ACHN (cell line): ENCODE data around the gene OTOS.

Source experiments
- DNase-seq: peaks from one replicate; pipeline ENCODE4 v3.0.0-alpha.2; 2015
- in situ Hi-C: cut with HindIII; loops from 2 replicates; pipeline ENCODE4 v1.10.0; 2017; ENCODE audit warnings: low sequenced_read_pairs, low pct_ligation_motif_present, low pct_unique_long_range_greater_than_20kb

Gene OTOS

GRCh38 chr2:240155745-240156390 lies 15.4 kb upstream of the OTOS start:
- in situ Hi-C loops, result no loop called here
- no peak for DNase-seq

- in situ Hi-C loops, result no loop called here
- no peak for DNase-seq
Measured at GRCh38 chr2:240155048-240155744, 14.7 kb upstream of the OTOS start.

DNA sequence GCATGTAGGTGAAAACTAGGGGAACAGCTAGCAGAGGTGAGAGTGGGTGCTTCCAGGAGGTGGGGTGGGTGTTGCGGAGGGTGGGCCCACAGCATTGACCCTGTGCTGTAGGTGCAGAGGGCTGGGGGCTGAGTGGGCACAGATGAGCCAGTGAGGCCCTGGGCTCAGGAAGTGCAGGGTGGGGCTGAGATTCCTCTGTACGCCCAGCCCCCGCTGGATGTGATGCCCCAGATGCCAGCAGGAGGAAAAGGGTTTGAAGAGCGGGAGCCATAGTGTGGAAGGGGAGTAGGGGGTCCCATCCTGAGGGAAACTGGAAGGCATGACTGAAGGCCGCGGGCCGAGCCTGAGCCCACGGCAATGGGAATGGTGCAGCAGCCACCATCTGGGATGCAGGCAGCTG lies 14.1 kb upstream of the OTOS start:
- in situ Hi-C loops, result no loop called here
- no peak for DNase-seq

- DNase-seq, result no peak
- in situ Hi-C loops, result no loop called here
Measured at GRCh38 chr2:240153418-240153817, 13.0 kb upstream of the OTOS start.

DNA sequence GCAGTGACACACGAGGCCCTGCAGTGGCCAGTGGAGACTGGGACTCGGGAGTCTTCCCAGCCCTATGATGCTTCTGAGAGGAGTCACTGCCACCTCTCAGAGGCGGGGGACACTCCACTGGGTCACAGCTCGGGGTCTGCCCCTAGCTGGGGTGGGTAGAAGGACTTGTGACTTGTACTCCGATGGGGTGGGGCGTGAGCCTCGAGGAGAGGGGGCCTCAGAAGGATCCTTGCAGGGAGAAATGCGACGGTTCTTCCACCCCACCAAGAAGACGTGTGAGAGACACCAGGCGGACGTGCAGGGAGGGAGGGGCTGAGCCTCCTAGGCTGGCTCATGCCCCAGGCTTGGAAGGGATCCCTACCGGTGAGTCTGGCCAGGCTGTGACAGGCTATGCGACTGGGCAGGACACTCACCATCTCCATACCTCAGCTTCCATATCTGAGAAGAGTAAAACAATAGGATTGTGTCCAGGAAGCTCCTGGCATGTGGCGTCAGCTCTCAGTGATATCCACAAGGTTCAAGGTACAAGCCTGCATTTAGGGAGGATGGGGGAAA lies 11.1 kb upstream of the OTOS start:
- DNase-seq, result no peak
- in situ Hi-C loops, result no loop called here

GRCh38 chr2:240149943-240150784 lies 9.7 kb upstream of the OTOS start:
- in situ Hi-C loops, result no loop called here
- DNase-seq, result peak; percentile 37

DNA sequence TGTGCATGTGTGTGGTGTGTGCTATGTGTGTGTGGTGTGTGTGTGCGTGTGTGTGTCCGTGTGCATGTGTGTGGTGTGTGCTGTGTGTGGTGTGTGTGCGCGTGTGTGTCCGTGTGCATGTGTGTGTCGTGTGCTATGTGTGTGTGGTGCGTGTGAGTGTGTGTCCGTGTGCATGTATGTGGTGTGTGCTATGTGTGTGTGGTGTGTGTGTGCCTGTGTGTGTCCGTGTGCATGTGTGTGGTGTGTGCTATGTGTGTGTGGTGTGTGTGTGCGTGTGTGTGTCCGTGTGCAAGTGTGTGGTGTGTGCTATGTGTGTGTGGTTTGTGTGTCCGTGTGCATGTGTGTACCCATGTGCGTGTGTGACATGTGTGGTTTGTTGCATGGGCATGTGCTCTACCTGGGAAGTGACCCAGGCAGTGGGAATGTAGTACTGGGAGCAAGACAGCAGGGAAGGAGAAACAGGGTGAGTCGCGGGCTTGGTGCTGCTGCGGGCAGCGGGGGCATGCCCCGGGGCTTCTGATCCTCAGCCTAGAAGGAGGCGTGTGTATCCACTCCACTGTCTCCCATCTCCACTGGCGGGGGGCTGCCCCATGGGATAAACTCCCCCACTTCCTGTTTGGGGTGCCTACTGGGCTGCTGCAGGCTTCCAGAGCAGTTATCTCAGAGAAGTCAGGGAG lies 7.6 kb upstream of the OTOS start:
- in situ Hi-C loops, result no loop called here
- no peak for DNase-seq

DNA sequence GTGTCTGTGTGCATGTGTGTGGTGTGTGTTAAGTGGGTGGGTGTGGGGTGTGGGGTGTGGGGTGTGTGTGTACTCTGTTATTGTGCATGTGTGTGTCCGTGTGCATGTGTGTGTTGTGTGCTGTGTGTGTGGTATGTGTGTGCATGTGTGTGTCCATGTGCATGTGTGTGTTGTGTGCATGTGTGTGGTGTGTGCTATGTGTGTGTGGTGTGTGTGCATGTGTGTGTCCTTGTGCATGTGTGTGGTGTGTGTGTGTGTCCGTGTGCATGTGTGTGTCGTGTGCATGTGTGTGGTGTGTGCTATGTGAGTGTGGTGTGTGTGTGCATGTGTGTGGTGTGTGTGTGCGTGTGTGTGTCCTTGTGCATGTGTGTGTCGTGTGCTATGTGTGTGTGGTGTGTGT lies 6.9 kb upstream of the OTOS start:
- in situ Hi-C loops, result no loop called here
- DNase-seq, result no peak

DNA sequence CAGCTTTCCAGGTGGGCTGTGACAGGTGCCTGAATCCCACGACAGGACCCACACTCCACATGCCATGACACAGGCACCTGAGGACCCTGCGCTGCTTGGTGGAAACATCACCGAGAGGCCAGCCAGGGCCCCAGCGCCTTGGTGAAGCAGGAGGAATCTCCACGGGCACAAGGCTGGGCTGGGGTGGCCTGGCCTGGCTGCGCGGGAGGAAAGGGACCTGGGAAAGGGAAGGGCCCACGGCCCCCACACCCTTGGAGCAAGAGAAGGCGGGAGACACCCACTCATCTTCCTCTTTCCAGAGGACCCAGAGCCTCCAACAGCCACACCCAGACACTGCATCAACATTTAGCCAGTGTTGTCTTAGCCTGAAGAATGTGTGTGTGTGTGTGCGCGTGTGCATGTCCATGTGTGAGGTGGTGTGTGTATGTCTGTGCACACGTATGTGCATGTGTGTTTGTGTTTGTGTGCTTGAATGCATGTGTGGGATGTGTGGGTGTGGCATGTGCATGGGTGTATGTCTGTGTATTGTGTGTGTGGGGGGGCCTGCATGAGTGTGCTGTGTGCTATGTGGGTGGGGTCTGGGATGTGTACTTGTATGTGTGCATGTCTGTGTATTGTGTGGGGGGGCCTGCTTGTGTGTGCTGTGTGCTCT lies 6.3 kb upstream of the OTOS start:
- in situ Hi-C loops, result no loop called here
- DNase-seq, result no peak

GRCh38 chr2:240146141-240146561 lies 5.7 kb upstream of the OTOS start:
- no peak for DNase-seq
- in situ Hi-C loops, result no loop called here

DNA sequence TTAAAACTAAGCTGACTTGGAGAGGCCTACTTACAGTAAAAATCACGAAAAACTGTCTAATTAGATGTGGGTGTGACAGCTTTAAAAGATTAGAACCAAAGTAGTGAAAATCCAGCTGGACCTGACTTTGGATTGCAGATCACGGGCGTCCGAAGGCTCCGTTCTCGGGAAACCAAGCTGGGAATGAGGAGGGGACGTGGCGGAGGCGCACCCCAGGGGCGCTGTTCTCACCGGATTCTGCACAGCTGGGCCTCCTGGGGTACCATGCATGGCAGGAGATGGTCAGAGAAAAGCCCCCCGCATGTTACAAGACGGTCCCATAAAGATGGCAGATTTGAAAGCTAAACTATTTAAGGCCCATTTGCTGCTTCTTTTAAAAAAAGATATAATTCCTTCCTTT lies 5.0 kb upstream of the OTOS start:
- in situ Hi-C loops, result no loop called here
- DNase-seq, result no peak

DNA sequence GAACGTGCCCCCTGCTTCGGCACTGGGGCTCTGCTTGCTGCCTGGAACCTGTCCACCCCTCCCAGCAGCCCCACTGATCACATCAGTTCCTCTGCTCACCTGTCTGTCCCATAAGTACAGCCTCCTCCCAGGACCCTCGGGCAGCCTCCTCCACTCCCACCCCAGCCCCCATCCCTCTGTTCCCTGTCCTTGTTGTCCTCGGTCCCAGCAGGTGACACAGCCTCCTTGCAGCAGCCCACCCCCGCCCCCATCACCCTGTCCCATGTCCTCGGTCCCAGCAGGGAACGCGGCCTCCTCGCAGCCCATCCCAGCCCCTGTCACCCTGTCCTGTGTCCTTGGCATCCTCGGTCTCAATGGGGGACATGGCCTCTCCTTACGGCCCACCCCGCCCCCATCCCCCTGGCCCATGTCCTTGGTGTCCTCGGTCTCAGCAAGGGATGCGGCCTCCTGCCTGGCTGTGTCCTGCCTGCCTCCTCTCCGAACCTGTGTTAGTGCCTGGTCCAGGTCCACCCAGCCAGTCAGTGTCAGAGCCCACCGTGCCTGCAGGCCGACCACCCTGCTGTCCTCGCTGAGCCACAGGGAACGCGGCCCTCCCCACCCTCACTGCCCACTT lies 4.3 kb upstream of the OTOS start:
- no peak for DNase-seq
- in situ Hi-C loops, result no loop called here

- peak; percentile 53 for DNase-seq
- in situ Hi-C loops, result no loop called here
Measured at GRCh38 chr2:240143801-240144648, 3.6 kb upstream of the OTOS start.

DNA sequence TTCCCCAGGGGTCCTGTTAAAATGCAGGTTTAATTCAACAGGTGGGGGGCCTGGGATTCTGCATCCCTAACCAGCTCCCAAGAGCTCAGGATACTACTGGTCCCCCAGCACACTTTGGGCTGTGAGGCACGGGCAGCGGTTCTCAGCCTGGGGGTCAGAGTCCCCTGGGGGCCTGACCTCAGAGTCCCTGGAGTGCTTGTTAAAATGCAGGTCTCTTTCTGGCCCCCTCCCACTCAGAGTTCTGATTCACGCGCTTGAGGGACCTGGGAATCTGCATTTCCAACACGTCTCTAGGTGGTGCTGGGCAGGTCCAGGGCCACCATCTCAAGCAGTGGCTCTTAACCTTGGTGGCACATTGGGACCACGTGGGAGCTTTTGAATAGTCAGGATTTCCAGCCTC lies 2.8 kb upstream of the OTOS start:
- no peak for DNase-seq
- in situ Hi-C loops, result no loop called here

GRCh38 chr2:240142859-240143258 lies 2.4 kb upstream of the OTOS start:
- DNase-seq, result no peak
- in situ Hi-C loops, result no loop called here

GRCh38 chr2:240142256-240142775 lies 1.9 kb upstream of the OTOS start:
- in situ Hi-C loops, result no loop called here
- no peak for DNase-seq

DNA sequence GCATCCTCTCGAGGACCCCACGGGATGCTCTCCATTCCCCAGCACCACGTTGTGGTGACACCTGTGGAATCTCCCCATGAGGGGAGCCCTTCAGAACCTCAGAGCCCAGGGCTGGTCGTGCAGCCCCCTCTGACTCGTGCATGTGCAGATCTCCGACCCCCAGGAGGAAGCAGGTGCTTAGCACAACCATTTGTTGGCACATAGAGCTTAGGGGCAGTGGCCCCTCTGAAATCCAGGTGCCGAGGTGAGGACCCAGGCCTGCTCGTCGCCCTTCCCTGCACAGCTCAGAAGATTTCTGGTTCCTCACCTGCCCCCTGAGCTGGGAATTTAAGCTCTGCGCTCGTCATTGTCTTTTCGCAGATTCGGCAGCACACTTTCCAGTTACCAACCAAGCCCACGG lies 1.3 kb upstream of the OTOS start:
- in situ Hi-C loops, result no loop called here
- no peak for DNase-seq
